ENCODE data around the gene IFNGR2.

DNA sequence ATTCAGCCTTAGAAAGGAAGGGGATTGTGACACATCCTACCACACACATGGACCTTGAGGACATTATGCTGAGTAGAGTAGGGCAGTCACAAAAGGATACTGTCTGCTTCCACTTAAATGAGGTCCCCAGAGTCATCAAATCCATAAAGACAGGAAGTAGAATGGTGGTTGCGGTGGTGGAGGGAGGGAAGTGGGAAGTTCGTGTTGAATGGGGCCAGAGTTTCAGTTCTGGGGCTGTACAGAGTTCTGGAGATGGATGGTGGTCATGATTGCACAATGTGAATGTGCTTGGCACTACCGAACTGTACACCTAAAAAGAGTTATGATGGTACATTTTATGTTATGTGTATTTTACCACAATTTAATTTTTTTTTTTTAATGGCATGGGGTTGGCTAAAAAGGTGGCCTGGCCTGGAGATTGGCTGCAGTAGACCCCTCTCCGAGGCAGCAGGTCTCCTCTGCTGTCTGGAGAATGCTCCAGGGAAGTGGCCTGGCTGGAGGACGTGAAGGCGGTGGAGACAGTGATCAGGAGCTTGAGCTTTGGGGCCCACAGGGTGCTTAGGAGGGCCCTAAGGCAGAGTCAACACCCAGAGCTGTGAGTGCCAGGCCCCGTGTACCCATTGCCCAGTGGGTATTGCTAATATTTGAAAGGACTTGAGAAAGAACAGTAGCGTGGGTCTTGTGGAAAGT, 30.4 kb downstream of the IFNGR2 start:
- TF ChIP-seq POLR2A (IDR thresholded peaks at IDR 0.05; ENCODE audit: low read length), result no peak
- TF ChIP-seq GATA1 (IDR thresholded peaks at IDR 0.05; ENCODE audit: low read depth, low read length), result no peak
